Kidney glomerular epithelial cell (primary cell): ENCODE results near the gene PDZRN4.
A peak's percentile ranks its signal among the peaks of the same experiment; 100 is the strongest.
"Not testable (repeated sequence)": the region's sequence is repeated elsewhere in the genome, so short reads cannot be mapped to it uniquely, and the experiment has no call there.

Source experiments
- DNase-seq: peaks from one replicate; lab custom pipeline; 2025; lab: John Stamatoyannopoulos, UW

The PDZRN4 gene

GRCh38 chr12:41510470-41510869 lies 322.4 kb downstream of the PDZRN4 start:
- no peak for DNase-seq

DNA sequence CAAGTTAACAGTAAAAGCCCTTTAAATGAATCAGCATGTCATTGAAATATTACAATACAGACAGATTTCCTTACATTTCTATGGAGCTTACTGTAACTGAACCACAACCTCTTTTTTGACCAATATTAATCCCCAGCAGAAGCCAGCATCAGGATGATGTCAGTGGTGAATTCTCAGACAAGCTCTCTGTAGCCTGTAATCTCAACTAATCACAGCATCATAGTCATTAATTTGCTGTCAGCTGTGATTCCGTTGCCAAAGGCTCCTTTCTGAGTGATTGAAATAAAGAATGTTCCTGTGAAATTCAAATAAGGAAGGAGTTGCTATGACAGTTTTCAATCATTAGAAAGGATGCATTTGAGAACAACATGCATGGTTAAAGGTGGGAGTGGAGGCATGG lies 323.1 kb downstream of the PDZRN4 start:
- no peak for DNase-seq

DNA sequence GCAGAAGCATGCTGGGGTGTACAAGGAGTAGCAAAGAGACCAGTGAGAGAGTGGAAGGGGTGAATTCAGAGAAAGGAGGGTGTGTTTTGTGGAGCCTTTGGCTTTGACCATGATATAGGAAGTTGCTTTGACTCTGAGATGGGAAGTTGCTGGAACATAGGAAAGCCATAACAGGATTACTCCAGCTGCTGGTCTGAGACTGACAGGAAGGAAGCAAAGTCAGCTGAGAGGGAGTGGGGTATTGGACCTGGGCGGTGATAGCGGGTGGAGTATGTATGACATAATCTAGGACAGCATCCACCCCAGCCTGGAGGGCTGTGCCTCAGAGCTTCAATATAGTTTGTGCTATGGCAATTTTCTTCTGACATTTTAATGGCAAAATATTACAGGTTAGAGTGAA lies 324.4 kb downstream of the PDZRN4 start:
- DNase-seq = no peak

DNA sequence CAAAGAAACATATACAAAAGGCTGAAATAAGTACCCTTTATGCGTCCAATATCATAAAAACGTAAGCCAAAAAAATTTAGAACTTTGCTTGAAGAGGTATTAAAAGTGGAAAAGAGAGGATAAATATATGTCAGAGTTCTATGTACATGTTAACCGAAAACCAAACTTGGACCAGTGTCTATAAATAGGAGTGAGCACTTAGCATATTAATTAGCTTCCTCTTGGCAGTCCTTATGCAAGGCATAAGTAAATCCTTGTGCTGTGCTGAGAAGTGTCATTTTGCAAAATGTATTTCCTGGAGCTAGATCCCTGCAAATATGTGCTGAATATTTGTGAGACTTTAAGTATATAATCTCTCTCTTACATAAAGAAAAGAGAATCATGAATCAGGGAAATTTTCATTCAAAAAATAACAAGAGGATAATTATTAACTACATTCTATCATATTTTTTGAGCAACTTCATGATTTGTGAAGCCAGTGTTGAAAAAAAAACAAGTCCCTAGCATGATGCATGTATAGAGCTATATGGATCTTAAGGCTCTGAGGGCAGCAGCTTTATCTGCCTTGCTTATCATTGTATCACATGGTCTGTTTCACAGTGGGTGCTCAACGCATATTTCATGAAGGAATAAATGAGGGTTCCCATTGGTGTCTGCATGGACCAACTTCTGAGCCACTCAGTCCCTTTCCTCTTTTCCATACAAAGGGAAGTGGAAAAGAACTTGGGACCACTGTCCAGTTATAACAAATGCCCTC lies 326.1 kb downstream of the PDZRN4 start:
- DNase-seq = no peak

- no peak for DNase-seq
Measured at GRCh38 chr12:41514907-41515306, 326.8 kb downstream of the PDZRN4 start.

GRCh38 chr12:41515953-41516352 lies 327.8 kb downstream of the PDZRN4 start:
- DNase-seq = no peak

GRCh38 chr12:41520869-41521268 lies 332.7 kb downstream of the PDZRN4 start:
- no peak for DNase-seq

GRCh38 chr12:41521872-41522379 lies 333.8 kb downstream of the PDZRN4 start:
- peak; percentile 89 for DNase-seq

DNA sequence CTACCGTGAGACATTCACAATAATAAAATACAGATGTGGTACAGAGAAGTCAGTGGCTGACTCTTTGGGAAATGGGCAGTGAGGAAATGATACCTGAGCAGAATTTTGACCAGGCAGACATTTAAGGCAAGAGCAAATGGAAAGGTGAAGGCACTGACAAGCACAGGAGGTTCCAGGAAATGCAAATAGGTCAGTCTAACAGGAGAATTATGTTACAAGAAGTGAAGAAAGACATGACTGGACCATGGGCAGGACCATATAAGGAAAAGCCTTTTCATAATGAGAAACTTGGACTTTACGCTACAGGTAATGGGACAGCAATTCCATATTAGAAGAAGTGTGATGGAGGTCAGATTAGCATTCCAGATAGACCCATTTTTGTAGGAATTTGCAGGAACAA lies 338.9 kb downstream of the PDZRN4 start:
- DNase-seq = no peak

GRCh38 chr12:41527534-41528116 lies 339.5 kb downstream of the PDZRN4 start:
- no peak for DNase-seq

DNA sequence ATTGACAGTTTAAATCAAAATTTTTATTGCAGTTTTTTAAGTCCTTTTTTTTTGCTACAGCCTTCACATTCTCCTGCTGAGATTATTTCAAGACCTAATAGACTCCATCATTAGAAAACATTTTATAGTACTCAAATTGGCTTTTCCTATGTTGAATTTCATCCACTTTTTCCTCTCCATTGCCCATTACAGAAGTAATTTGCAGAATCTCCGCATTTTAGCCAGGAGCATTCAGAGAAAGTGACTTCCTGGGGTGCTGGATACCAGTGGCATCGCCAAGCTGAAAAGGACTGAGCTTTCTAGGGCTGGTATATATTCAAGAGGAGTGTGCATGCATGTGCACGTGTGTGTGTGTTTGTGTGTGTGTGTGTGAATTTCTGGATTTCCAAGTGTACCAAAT lies 340.8 kb downstream of the PDZRN4 start:
- no peak for DNase-seq

DNA sequence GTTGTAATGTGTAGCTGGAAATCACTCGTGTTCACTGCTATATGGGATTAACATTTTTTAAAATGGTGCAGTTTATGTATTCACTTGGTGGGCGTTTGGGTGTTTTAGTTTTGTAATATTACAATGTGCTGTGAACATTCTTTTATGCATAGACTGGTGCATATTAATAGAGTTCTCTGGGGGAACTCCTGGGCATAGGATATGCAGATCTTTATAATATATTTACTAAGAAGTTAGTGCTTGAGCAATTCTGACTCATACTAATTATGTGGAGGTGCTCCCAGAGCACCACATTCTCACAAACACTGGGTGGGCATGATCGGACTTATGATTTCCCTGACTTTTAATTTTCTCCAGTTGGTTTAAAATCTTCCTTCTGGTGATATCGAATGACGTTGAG lies 342.3 kb downstream of the PDZRN4 start:
- no peak for DNase-seq

DNA sequence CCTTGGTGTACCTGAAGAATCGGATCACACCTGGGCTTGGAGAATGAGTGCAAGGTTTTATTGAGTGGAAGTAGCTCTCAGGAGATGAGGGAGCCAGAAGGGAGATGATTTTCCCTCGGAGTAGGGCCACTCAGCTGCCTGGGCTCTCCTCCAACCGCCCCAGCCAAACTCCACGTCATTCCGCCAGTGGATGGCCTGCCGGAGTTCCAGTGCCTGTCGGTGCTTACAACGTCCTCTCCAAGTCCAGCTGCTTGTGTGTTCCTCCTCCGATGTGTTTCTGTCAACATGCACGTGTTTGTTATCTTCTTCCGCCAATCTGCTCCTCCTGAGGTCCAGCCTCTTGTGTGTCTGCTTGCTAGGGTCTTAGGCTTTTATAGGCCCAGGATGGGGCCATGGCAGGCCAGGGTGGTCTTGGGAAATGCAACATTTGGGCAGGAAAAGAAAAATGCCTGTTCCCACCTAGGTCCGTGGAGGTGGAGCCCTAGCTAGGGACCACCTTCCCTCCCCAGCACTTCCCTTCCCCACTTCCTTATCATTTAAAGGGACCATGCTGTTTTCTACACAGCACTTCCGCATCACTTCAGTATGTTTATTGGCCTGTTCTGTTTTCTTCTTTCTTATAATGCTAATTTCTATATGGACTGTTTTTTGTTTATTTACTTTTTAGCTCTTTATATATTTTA lies 343.2 kb downstream of the PDZRN4 start:
- no peak for DNase-seq

DNA sequence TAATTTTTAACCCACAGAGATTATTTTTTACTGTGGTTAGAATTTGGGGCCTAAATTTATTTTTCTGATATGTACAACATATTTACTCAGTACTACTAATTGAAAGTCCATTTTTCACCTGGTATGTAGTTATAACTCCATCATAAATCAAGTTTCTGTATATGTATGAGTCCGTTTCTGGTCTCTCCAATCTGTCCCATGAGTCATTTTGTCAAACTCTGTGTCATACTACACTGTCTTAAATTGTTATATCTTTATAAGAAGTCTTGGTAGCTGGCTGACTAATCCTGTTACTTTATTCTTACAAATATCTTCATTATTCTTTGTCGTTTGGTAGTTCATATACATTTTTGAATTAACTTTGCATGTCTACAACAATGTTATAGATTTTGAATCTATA lies 344.0 kb downstream of the PDZRN4 start:
- DNase-seq = no peak

GRCh38 chr12:41536813-41537490 lies 348.8 kb downstream of the PDZRN4 start:
- no peak for DNase-seq

DNA sequence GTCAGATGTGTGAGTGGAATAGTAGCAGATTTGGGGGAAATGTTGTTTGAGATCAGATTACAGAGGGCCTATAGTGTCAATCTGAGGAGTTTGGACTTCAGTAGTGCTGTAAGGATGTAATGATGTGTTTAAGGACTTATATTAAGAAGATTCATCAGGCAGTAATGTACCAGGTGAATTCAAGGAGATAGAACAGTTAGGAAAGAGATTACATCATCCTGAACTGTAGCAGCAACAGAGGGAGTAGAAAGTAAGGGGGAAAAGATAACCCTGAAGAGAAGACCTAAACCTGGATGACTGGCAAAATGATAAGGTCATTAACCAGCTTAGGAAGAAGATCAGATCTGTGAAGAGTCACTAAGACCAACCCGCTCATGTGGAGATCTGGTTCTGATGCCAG lies 349.4 kb downstream of the PDZRN4 start:
- no peak for DNase-seq

DNA sequence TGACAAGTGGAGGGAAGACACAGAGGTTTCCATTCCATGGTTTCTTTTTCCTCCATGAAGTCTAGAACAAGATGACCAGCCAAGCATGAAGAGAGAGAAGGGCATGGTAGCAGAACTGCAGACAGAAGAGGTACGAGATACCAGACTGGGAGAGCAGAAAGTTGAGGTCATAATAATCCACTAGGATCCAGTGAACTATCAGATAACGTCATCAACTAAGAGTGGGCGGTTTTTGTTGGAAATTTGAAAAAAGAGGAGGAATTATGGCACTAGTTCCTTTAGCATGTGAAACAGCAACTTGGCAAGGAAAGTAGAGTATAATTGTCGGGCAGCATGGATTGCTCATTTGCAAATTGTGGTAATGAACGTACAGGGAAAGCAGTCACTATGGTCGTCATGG lies 357.6 kb downstream of the PDZRN4 start:
- no peak for DNase-seq

- DNase-seq = not testable (repeated sequence)
Measured at GRCh38 chr12:41547071-41547470, 359.0 kb downstream of the PDZRN4 start.

DNA sequence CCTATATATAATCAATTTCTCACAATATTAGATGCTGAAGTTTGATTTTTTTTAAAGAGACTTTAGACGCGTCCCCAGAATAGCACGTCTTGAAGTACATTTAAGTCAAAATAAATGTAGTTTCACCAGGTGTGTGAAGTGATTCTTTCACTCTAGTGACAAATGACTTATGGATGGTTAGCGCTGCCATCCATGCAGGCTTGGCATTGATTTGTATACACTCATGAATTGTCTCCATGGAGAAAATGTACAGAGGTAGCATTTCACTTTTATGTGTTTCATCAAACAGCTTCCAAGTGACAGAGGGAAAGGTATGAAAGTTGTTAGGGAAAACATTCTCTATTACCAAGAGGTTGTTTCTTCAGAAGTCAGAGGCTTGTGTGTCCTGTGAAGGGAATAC lies 360.8 kb downstream of the PDZRN4 start:
- no peak for DNase-seq

GRCh38 chr12:41552588-41552987 lies 364.5 kb downstream of the PDZRN4 start:
- DNase-seq = peak; percentile 11

GRCh38 chr12:41556176-41556575 lies 368.1 kb downstream of the PDZRN4 start:
- DNase-seq = no peak

GRCh38 chr12:41557344-41557743 lies 369.2 kb downstream of the PDZRN4 start:
- no peak for DNase-seq

DNA sequence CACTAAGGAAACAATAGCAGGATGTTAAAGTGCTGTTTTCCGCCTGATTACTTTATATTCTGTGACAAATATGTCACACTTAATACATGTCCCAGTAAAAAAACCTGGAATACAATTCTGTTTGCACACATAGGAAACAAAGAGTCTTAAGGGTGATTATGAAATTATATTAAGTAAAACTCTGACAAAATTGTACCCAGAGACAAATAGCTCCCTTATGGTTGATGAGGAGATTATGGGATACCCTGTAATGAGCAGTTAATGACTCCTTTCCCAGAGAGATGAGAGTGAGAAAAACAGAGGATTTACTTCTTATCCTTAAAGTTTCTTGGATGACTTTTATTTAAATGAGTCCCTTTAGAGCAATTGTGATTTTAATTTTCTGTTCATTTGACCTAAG lies 370.6 kb downstream of the PDZRN4 start:
- no peak for DNase-seq
